HFFc6 (cell line): Measurements from ENCODE around the gene NPIPB6. TPM values are rescaled to one million over a fixed set of nuclear protein-coding genes. Genes with fewer than 3 reads are reported as not detected.
"Not testable (repeated sequence)": the region's sequence is repeated elsewhere in the genome, so short reads cannot be mapped to it uniquely, and the experiment has no call there.

ENCODE experiments used
- DNase-seq: peaks from one replicate; pipeline ENCODE4 v3.0.0-alpha.2; 2018
- H3K27ac Mint-ChIP-seq: 2 replicates; pipeline ENCODE4 v1.8.0; 2020; ENCODE audit warnings: mild to moderate bottlenecking, mixed read lengths
- H3K27me3 Mint-ChIP-seq: 2 replicates; pipeline ENCODE4 v1.8.0; 2021; ENCODE audit warnings: mild to moderate bottlenecking, moderate library complexity, mixed read lengths; ENCODE audit not compliant: insufficient read depth
- H3K36me3 Mint-ChIP-seq: 2 replicates; pipeline ENCODE4 v1.8.0; 2021; ENCODE audit warnings: low read depth, mixed read lengths
- H3K4me1 Mint-ChIP-seq: 2 replicates; pipeline ENCODE4 v1.8.0; 2020; ENCODE audit warnings: low read depth, mixed read lengths
- H3K4me3 Mint-ChIP-seq: 2 replicates; pipeline ENCODE4 v1.8.0; 2020; ENCODE audit warnings: mild to moderate bottlenecking, moderate library complexity, mixed read lengths
- H3K9me3 Mint-ChIP-seq: 2 replicates; pipeline ENCODE4 v1.8.0; 2020; ENCODE audit warnings: mild to moderate bottlenecking, mixed read lengths
- long read RNA-seq: library from polyadenylated mRNA; unstranded; transcript quantifications from one replicate; pipeline ENCODE4 v2.0.0, GENCODE V29; 2019
- total RNA-seq, 6 experiments: library from RNA; stranded (reverse); fragmentation: NEBNext Ultra II Directional; extraction: Animal tissue kit (Norgen Biotek cat#: 25700); gene quantifications; 2 replicates in 1 of 6; 3 replicates in 5 of 6; pipeline ENCODE4 v1.2.3, GENCODE V29; 2021

Gene NPIPB6
- 1 to 10 TPM in 1 of 6 experiments, under 1 TPM in 4, not detected in 1; 0.20 to 1.0 (median 0.27) TPM for total RNA-seq
- long read RNA-seq, partial matches to known transcripts = 0 of 1 reads
- long read RNA-seq, other reads (novel, unspliced or antisense) = 1 of 1 reads

DNA sequence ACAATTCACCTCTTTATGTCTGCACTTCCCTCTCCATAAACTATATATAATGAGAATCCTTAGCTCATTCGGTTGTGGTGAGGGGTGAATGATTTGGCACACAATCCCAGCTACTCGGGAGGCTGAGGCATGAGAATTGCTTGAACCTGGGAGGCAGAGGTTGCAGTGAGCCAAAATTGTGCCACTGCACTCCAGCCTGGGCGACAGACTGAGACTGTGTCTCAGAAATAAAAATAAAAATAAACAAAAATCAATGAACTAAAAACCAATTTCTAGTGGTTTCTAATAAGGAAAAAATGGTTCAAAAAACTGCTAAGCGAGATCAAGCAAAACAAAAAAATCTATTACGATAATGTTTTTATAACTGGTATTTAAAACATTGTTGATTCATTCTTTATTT lies at the start of gene NPIPB6:
Gene NPIPB6, minus strand, starts transcription at position 101 of the 400 bp plus-strand sequence. CDS start 686 bp downstream, outside the sequence.
- not testable (repeated sequence) for H3K4me3 Mint-ChIP-seq, H3K27me3 Mint-ChIP-seq, DNase-seq, H3K9me3 Mint-ChIP-seq, H3K27ac Mint-ChIP-seq, H3K4me1 Mint-ChIP-seq, H3K36me3 Mint-ChIP-seq

DNA sequence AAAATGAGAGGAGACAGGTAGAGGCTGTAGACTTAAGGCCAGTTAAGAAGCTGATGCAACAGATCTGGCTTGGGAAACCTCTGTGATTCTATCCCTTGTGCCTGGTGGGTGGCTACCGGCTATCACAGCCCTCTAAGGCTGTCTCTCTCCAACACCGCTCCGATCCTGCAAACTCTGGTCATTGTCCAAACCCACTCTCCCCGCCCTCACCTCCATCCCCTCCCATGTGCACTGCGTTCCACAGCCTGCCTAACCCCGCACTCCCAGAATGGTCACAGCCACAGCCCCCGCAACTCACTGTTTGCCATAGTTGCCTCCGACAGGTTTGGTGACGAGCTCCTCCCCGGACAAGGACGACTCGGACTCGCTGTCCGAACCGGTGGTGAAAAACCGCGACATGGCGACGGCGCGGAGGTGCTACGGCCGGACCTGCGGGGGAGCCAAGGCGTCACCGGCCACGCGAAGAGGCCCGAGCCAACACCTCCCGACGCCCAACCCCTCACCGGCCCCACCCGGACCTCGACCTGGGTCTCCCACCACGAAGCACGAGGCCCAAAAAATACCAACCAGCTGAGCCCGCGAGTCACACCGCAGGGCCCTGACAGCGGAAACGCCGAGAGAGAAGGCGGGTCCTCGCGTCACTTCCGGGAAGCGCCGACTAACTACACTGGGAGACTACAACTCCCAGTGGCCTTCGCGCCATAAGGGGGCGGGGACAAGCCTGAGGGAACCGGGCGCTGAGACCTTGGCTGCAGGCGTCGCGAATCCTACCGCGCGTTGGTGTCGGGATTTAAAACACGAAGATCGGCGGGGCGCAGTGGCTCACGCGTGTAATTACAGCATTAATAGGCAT lies 40.1 kb upstream of the NPIPB6 start, which contains the start of gene EIF3CL:
Gene EIF3CL, minus strand, starts transcription at position 622 of the 853 bp plus-strand sequence. Its CDS starts 223 bp downstream, at position 399.
- H3K36me3 Mint-ChIP-seq, H3K9me3 Mint-ChIP-seq, H3K4me1 Mint-ChIP-seq, H3K27ac Mint-ChIP-seq, H3K27me3 Mint-ChIP-seq, DNase-seq: not testable (repeated sequence)
- peak within 1 kb of the TSS; percentile 84 for H3K4me3 Mint-ChIP-seq

DNA sequence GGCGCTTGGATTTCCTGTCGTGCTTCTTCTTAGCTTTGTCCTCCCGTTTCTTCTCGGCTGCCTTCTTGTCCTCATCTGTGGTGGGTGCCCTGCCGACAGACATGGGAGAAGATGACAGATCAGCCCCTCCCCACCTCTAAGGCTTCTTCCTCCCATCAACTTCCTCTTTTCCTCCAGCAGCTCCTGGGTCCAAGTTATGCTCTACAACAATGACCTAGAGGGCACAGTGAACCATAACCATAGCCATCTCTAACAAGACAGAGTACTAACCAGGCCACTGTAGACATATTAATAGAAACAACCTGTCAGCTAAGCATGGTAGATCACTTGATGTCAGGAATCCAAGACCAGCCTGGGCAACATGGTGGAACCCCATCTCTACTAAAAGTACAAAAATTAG lies 28.7 kb upstream of the NPIPB6 start:
- H3K27me3 Mint-ChIP-seq, H3K27ac Mint-ChIP-seq, H3K36me3 Mint-ChIP-seq, H3K4me1 Mint-ChIP-seq, H3K4me3 Mint-ChIP-seq, H3K9me3 Mint-ChIP-seq, DNase-seq: not testable (repeated sequence)

DNA sequence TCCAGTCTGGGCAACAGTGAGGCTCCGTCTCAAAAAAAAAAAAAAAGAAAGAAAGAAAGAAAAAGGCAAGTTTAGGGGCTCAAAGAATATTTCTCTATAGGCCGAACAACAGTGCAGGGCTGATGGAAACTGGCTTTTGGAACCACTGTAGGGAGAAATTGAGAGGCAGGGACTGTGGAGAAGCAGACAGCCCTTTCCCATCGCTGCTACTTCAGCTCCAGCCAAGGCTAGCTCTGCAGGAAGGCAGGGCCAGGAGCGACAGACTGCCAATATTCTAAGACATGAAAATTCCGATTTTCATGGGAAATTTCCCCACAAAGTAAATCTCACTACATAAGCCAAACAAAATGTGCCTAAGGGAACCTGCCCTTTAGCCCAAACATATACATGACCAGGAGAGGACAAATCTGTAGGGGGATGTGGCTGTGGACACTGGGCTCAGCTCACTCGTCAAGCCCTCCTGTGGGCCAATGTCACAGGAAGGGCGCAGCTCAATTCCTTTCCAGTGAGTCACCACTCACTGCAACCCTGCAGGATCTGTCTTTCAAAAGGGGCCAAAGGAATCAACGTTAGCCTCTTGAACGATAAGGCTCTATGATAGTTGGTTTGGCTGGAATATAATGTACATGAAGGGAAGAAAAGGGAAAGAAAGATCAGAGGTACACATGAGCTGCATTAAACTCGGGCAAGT lies 19.0 kb upstream of the NPIPB6 start:
- DNase-seq, H3K4me1 Mint-ChIP-seq, H3K9me3 Mint-ChIP-seq, H3K36me3 Mint-ChIP-seq, H3K4me3 Mint-ChIP-seq, H3K27me3 Mint-ChIP-seq, H3K27ac Mint-ChIP-seq: not testable (repeated sequence)

DNA sequence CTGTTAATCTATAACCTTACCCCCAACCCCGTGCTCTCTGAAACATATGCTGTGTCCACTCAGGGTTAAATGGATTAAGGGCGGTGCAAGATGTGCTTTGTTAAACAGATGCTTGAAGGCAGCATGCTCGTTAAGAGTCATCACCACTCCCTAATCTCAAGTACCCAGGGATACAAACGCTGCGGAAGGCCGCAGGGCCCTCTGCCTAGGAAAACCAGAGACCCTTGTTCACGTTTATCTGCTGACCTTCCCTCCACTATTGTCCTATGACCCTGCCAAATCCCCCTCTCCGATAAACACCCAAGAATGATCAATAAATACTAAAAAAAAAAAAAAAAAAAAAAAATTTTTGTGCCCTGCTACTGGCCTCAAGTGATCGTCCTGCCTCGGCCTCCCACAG lies 14.5 kb upstream of the NPIPB6 start:
- not testable (repeated sequence) for H3K27me3 Mint-ChIP-seq, H3K36me3 Mint-ChIP-seq, DNase-seq, H3K27ac Mint-ChIP-seq, H3K9me3 Mint-ChIP-seq, H3K4me3 Mint-ChIP-seq, H3K4me1 Mint-ChIP-seq

DNA sequence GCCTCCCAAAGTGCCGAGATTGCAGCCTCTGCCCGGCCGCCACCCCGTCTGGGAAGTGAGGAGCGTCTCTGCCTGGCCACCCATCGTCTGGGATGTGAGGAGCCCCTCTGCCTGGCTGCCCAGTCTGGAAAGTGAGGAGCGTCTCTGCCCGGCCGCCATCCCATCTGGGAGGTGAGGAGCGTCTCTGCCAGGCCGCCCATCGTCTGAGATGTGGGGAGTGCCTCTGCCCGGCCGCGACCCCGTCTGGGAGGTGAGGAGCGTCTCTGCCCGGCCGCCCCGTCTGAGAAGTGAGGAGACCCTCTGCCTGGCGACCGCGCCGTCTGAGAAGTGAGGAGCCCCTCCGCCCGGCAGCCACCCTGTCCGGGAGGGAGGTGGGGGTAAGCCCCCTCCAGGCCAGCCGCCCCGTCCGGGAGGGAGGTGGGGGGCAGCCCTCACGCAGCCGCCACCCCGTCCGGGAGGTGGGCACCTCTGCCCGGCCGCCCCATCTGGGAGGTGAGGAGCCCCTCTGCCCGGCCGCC lies 13.9 kb upstream of the NPIPB6 start:
- H3K4me1 Mint-ChIP-seq, H3K36me3 Mint-ChIP-seq, H3K9me3 Mint-ChIP-seq, H3K27ac Mint-ChIP-seq, H3K27me3 Mint-ChIP-seq, DNase-seq, H3K4me3 Mint-ChIP-seq: not testable (repeated sequence)

DNA sequence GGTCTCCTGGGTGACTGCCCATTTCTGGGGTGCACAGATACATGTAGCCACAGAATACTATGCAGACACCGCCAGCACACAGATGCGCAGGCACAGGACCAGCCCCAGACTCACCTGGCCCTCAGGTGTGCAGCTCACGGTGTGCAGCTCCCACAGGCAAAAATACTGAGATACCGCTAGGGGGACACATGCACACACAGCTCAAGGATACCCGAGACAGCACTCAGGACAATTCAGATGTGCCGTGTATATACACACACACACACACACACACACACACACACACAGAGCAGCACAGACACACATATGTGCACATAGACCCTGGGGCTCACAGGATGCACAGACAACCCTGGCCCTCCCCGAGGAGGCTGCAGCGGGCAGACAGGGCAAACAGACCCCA lies 11.8 kb upstream of the NPIPB6 start:
- peak; percentile 4 for DNase-seq
- not testable (repeated sequence) for H3K4me1 Mint-ChIP-seq, H3K27me3 Mint-ChIP-seq, H3K27ac Mint-ChIP-seq, H3K36me3 Mint-ChIP-seq, H3K4me3 Mint-ChIP-seq, H3K9me3 Mint-ChIP-seq

DNA sequence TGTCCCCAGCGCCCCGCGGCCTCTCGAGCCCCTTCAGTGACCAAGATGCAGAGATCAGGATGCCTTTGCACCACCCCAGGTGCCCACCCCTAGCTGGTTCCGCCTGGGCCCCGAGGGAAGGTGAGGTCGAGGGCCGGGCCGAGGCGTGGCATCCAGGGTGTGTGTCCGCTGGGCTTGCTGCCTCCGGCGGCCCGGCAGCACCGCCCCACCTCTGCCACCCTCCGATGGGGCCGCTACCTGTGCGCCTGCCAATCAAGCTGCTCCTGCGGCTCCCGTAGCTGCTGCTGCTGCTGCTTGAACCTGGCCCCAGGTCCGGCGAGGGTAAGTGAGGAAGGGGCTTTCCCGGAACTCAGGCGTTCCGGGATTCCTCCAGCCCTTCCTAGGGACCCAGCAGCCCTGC lies 11.0 kb upstream of the NPIPB6 start:
- not testable (repeated sequence) for H3K4me1 Mint-ChIP-seq, H3K27me3 Mint-ChIP-seq, DNase-seq, H3K4me3 Mint-ChIP-seq, H3K36me3 Mint-ChIP-seq, H3K9me3 Mint-ChIP-seq, H3K27ac Mint-ChIP-seq

DNA sequence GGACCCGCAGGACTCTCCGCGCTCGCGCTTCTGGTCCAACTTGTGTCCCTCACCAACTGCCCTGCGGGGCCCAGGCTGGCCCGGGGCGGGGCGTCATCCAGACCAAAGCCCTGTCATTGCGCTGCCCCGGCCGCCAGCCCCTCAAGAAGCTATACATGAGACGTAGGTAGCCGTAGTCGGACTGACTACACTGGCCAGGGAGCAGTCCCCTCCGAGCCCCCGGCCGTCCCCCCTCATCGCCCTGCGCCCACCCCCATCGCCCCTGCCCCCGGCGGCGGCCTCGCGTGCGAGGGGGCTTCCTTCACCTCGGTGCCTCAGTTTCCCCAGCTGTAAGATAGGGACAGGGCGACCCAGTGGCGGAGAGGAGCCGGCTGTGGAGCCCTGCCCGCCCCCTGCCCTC lies 4.6 kb upstream of the NPIPB6 start:
- not testable (repeated sequence) for H3K4me1 Mint-ChIP-seq, H3K27ac Mint-ChIP-seq, H3K27me3 Mint-ChIP-seq, H3K4me3 Mint-ChIP-seq, H3K9me3 Mint-ChIP-seq, DNase-seq, H3K36me3 Mint-ChIP-seq
